Kidney (tissue), 14 donors: ENCODE results near the gene EMP2. TPM values are rescaled to one million over a fixed set of nuclear protein-coding genes. Genes with fewer than 3 reads are reported as not detected.
A peak's percentile ranks its signal among the peaks of the same experiment; 100 is the strongest.
"Not testable (repeated sequence)": the region's sequence is repeated elsewhere in the genome, so short reads cannot be mapped to it uniquely, and the experiment has no call there.

ENCODE experiments used
- DNase-seq, 5 donors: peaks; one replicate each; pipeline ENCODE4 v3.0.0-alpha.2; 2013 to 2020
- FAIRE-seq: peaks from 2 replicates; lab custom pipeline; 2012; peaks lifted over from hg19 to GRCh38; lab: Jason Lieb, UNC
- H3K27ac ChIP-seq, 2 donors: one replicate each; pipeline ENCODE4 v1.7.0; 2013; ENCODE audit warnings: low read depth in 2 of 2, low read length in 2 of 2, inconsistent platforms in 1 of 2
- H3K27me3 ChIP-seq: one replicate; pipeline ENCODE4 v1.7.1; 2013; ENCODE audit warnings: low read length, inconsistent platforms; ENCODE audit not compliant: control insufficient read depth, insufficient read depth
- H3K36me3 ChIP-seq, 3 donors: one replicate each; pipeline versions ENCODE4 v1.7.0 to v1.7.1; 2013; ENCODE audit warnings: low read length in 3 of 3, control low read depth in 1 of 3, inconsistent platforms in 1 of 3; ENCODE audit not compliant: insufficient read depth in 3 of 3, control insufficient read depth in 2 of 3
- H3K4me1 ChIP-seq, 3 donors: one replicate each; pipeline versions ENCODE4 v1.7.0 to v1.7.1; 2013; ENCODE audit warnings: low read length in 3 of 3, inconsistent platforms in 1 of 3, low read depth in 1 of 3; ENCODE audit not compliant: control insufficient read depth in 2 of 3, insufficient read depth in 2 of 3
- H3K4me3 ChIP-seq, 3 donors: one replicate each; pipeline versions ENCODE4 v1.7.0 to v1.8.1; 2013; ENCODE audit warnings: low read length in 3 of 3, control low read depth in 1 of 3, inconsistent platforms in 1 of 3
- H3K9ac ChIP-seq, 3 donors: one replicate each; pipeline versions ENCODE4 v1.7.0 to v1.7.1; 2013; ENCODE audit warnings: low read length in 3 of 3, control low read depth in 1 of 3, inconsistent platforms in 1 of 3
- H3K9me3 ChIP-seq, 3 donors: one replicate each; pipeline versions ENCODE4 v1.7.0 to v1.7.1; 2013; ENCODE audit warnings: low read length in 3 of 3, control low read depth in 1 of 3, inconsistent platforms in 1 of 3; ENCODE audit not compliant: control insufficient read depth in 2 of 3, insufficient read depth in 1 of 3
- CTCF ChIP-seq: IDR thresholded peaks from 3 replicates; pipeline ENCODE4 v1.5.1; 2012; ENCODE audit warnings: mild to moderate bottlenecking, moderate library complexity, borderline replicate concordance; ENCODE audit not compliant: insufficient read depth; ENCODE audit errors: extremely low read depth
- intact Hi-C: fragments of 100-400 bp; cut with DNase I; formaldehyde crosslinking; loops from one replicate; pipeline ENCODE4 v1.11.1; 2022
- polyA plus RNA-seq: library from polyadenylated mRNA; stranded (reverse); fragments of 350-450 nt; fragmentation: Illumina TruSeq; extraction: RNeasy Lipid Tissue Mini Kit (QIAGEN cat#74804); gene quantifications from one replicate; pipeline ENCODE4 v1.2.3, GENCODE V29; 2014; ENCODE audit warnings: low read depth, low replicate concordance; ENCODE audit not compliant: insufficient read depth
- total RNA-seq: library from RNA; stranded (reverse); fragmentation: NEBNext Ultra II Directional; extraction: Animal tissue kit (Norgen Biotek cat#: 25700); gene quantifications from one replicate; pipeline ENCODE4 v1.2.1, GENCODE V29; 2021
- donor health status: control.
- donor health status: control.
- donor health status: control.
- donor health status: control.
- donor health status: control.
- donor health status: DM: yes; HTN: yes; CAD: no.
- donor health status: Normal renal cell carcinoma (clear cell type).

Gene EMP2
- total and polyA plus RNA-seq, 2 donors from 2014 or later, result 14.5 to 25.8 TPM

GRCh38 chr16:10510279-10510678 lies 70.1 kb downstream of the EMP2 start:
- intact Hi-C loops, result loop anchor here (5.0 kb wide), 1 partner anchor 227 kb away; no protein-coding TSS in a partner anchor
- FAIRE-seq, result no peak

GRCh38 chr16:10509534-10510025 lies 70.8 kb downstream of the EMP2 start:
- Histone ChIP-seq H3K4me3 (no peak overlapping the region), H3K36me3 (no peaks in the 10 kb centered on the region), H3K4me1 (peaks cover 0 to 2% (median 0%) of the 10 kb centered on the region in 3 donors), H3K9me3 (no peaks in the 10 kb centered on the region), H3K27me3 (no peaks in the 10 kb centered on the region), H3K27ac (no peak overlapping the region), H3K9ac (no peak overlapping the region)
- TF ChIP-seq CTCF, result peak; percentile 86
- intact Hi-C loops, result loop anchor here (5.0 kb wide), 1 partner anchor 228 kb away; no protein-coding TSS in a partner anchor
- DNase-seq (peak in 4 of 5 donors; percentile 69 to 94 (median 82)), FAIRE-seq (peak; percentile 87)

More at GRCh38 chr16:10510279-10510678, 70.1 kb downstream of the EMP2 start:
- H3K4me3 ChIP-seq, result no peak overlapping the region
- no peaks in the 10 kb centered on the region for H3K9me3 ChIP-seq
- DNase-seq, result no peak
- H3K36me3 ChIP-seq, result no peaks in the 10 kb centered on the region
- no peak for TF ChIP-seq CTCF
- no peaks in the 10 kb centered on the region for H3K27me3 ChIP-seq
- no peak overlapping the region for H3K9ac ChIP-seq
- no peak overlapping the region for H3K27ac ChIP-seq
- H3K4me1 ChIP-seq, result peaks cover 0 to 2% (median 0%) of the 10 kb centered on the region in 3 donors

GRCh38 chr16:10505286-10505685 lies 75.1 kb downstream of the EMP2 start:
- FAIRE-seq, H3K36me3 ChIP-seq, H3K27ac ChIP-seq, DNase-seq, H3K27me3 ChIP-seq, intact Hi-C loops, H3K9ac ChIP-seq, H3K9me3 ChIP-seq, H3K4me3 ChIP-seq, H3K4me1 ChIP-seq: not testable (repeated sequence)

- FAIRE-seq, result no peak
- Histone ChIP-seq H3K27ac (no peak overlapping the region), H3K4me1 (no peaks in the 10 kb centered on the region), H3K4me3 (no peak overlapping the region), H3K36me3 (no peaks in the 10 kb centered on the region), H3K9me3 (no peaks in the 10 kb centered on the region), H3K9ac (no peak overlapping the region), H3K27me3 (no peaks in the 10 kb centered on the region)
- intact Hi-C loops, result no loop called here
- DNase-seq, result no peak
- TF ChIP-seq CTCF, result no peak
These were observed 76.0 kb downstream of the EMP2 start for GRCh38 chr16:10504404-10504885.
